ENCODE measurements around the gene PRB3. TPM values are rescaled to one million over a fixed set of nuclear protein-coding genes. Genes with fewer than 3 reads are reported as not detected.

The PRB3 gene
- polyA plus RNA-seq, 1 donor (not counting 4 experiments of a cell fraction or from before 2014, with no cell fraction given): not detected

- Histone ChIP-seq H3K4me3 (ENCODE audit: control insufficient read depth in 2 of 3, extremely low read depth in 1 of 3, insufficient read depth in 2 of 3, low read depth in 1 of 3, low read length in 3 of 3) (no peak overlapping the region), H3K27ac (ENCODE audit: control insufficient read depth, insufficient read depth, low read length) (no peak overlapping the region), H3K36me3 (ENCODE audit: control insufficient read depth in 2 of 2, extremely low read depth in 1 of 2, insufficient read depth in 2 of 2, low read length in 2 of 2) (no peaks in the 10 kb centered on the region), H3K4me1 (ENCODE audit: control insufficient read depth, extremely low read depth, insufficient read depth, low read length) (no peaks in the 10 kb centered on the region), H3K9me3 (ENCODE audit: control insufficient read depth, low read depth, low read length) (no peaks in the 10 kb centered on the region), H3K9me1 (ENCODE audit: control insufficient read depth, extremely low read depth, insufficient read depth, low read length) (no peaks in the 10 kb centered on the region), H4K20me1 (ENCODE audit: control insufficient read depth, extremely low read depth, insufficient read depth, low read length) (no peaks in the 10 kb centered on the region), H3K9ac (ENCODE audit: control insufficient read depth, extremely low read depth, insufficient read depth, low read length) (no peak overlapping the region), H3K4me2 (ENCODE audit: control insufficient read depth, extremely low read depth, insufficient read depth, low read depth, low read length) (no peak overlapping the region), H2AFZ (ENCODE audit: control insufficient read depth, low read length) (no peak overlapping the region), H3K27me3 (ENCODE audit: control insufficient read depth, extremely low read depth, insufficient read depth, low read length) (no peaks in the 10 kb centered on the region), H3K79me2 (ENCODE audit: control insufficient read depth, insufficient read depth, low read length) (no peaks in the 10 kb centered on the region)
- no peak for DNase-seq (ENCODE audit: low read depth, low spot score)
- TF ChIP-seq EZH2 (IDR thresholded peaks at IDR 0.05; ENCODE audit: low read length) (no peak), CTCF (optimal IDR thresholded peaks at IDR 0.05 in 1 of 3, IDR thresholded peaks at IDR 0.05 in 1 of 3, conservative IDR thresholded peaks at IDR 0.05 in 1 of 3; ENCODE audit: extremely low read depth in 1 of 3, insufficient read depth in 2 of 3, low read length in 3 of 3) (no peak)
- no peak for FAIRE-seq
- dilution Hi-C loops (cut with MboI; ENCODE audit: extremely low pct_ligation_motif_present, low sequenced_read_pairs): no loop called here
Measured at GRCh38 chr12:11264501-11264900, 5.0 kb downstream of the PRB3 start.

- no peak for FAIRE-seq
- dilution Hi-C loops (cut with MboI; ENCODE audit: extremely low pct_ligation_motif_present, low sequenced_read_pairs): loop anchor here (25.0 kb wide), 1 partner anchor 241 kb away; no protein-coding TSS in a partner anchor
- TF ChIP-seq EZH2 (IDR thresholded peaks at IDR 0.05; ENCODE audit: low read length) (no peak), CTCF (optimal IDR thresholded peaks at IDR 0.05 in 1 of 3, IDR thresholded peaks at IDR 0.05 in 1 of 3, conservative IDR thresholded peaks at IDR 0.05 in 1 of 3; ENCODE audit: extremely low read depth in 1 of 3, insufficient read depth in 2 of 3, low read length in 3 of 3) (no peak)
Measured at GRCh38 chr12:11246489-11246888, 23.0 kb downstream of the PRB3 start.

More at GRCh38 chr12:11246489-11246888, 23.0 kb downstream of the PRB3 start:
- Histone ChIP-seq H3K9ac (ENCODE audit: control insufficient read depth, extremely low read depth, insufficient read depth, low read length) (no peak overlapping the region), H3K27me3 (ENCODE audit: control insufficient read depth, extremely low read depth, insufficient read depth, low read length) (no peaks in the 10 kb centered on the region), H3K79me2 (ENCODE audit: control insufficient read depth, insufficient read depth, low read length) (no peaks in the 10 kb centered on the region), H2AFZ (ENCODE audit: control insufficient read depth, low read length) (no peak overlapping the region), H3K36me3 (ENCODE audit: control insufficient read depth in 2 of 2, extremely low read depth in 1 of 2, insufficient read depth in 2 of 2, low read length in 2 of 2) (no peaks in the 10 kb centered on the region), H3K9me1 (ENCODE audit: control insufficient read depth, extremely low read depth, insufficient read depth, low read length) (no peaks in the 10 kb centered on the region), H3K4me2 (ENCODE audit: control insufficient read depth, extremely low read depth, insufficient read depth, low read depth, low read length) (no peak overlapping the region), H3K9me3 (ENCODE audit: control insufficient read depth, low read depth, low read length) (no peaks in the 10 kb centered on the region), H4K20me1 (ENCODE audit: control insufficient read depth, extremely low read depth, insufficient read depth, low read length) (no peaks in the 10 kb centered on the region), H3K4me1 (ENCODE audit: control insufficient read depth, extremely low read depth, insufficient read depth, low read length) (no peaks in the 10 kb centered on the region), H3K4me3 (ENCODE audit: control insufficient read depth in 2 of 3, extremely low read depth in 1 of 3, insufficient read depth in 2 of 3, low read depth in 1 of 3, low read length in 3 of 3) (no peak overlapping the region), H3K27ac (ENCODE audit: control insufficient read depth, insufficient read depth, low read length) (no peak overlapping the region)
- no peak for DNase-seq (ENCODE audit: low read depth, low spot score)
